NT2/D1 (cell line): ENCODE measurements around the gene AP3B2.

ENCODE experiments used
- SUZ12 ChIP-seq: IDR thresholded peaks from 2 replicates; pipeline ENCODE4 v1.6.1; 2011; ENCODE audit not compliant: insufficient read length, insufficient read depth; ENCODE audit errors: extremely low read depth
- YY1 ChIP-seq: IDR thresholded peaks from 2 replicates; pipeline ENCODE4 v1.6.1; 2011; ENCODE audit not compliant: insufficient read length, insufficient read depth

GRCh38 chr15:82670699-82671098, 39.0 kb downstream of the AP3B2 start:
- no peak for TF ChIP-seq YY1
- TF ChIP-seq SUZ12 = no peak
